Dedifferentiated amniotic fluid mesenchymal stem cell (primary cell): ENCODE results near the gene PARP1.

Source experiments
- DNase-seq: peaks from one replicate; pipeline ENCODE4 v3.0.0-alpha.2; 2016; ENCODE audit errors: extremely low spot score

PARP1 gene

GRCh38 chr1:226405411-226405988 is 2.4 kb downstream of the PARP1 start:
- no peak for DNase-seq

DNA sequence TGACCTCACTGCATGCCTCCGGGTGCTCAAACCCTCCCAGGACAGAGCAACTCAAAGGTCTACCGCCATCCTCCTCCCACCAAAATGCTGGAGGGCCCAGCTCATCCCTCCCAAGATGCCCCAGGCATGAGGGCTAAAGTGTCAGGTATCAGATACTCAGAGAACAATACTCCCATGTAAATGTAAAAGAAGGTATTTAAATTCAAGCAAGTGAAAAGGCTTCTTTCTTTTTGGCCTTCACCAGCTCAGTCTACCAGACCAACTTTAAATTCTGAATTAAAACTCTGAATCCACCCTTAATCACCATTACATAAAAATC is 3.0 kb downstream of the PARP1 start:
- DNase-seq = no peak

DNA sequence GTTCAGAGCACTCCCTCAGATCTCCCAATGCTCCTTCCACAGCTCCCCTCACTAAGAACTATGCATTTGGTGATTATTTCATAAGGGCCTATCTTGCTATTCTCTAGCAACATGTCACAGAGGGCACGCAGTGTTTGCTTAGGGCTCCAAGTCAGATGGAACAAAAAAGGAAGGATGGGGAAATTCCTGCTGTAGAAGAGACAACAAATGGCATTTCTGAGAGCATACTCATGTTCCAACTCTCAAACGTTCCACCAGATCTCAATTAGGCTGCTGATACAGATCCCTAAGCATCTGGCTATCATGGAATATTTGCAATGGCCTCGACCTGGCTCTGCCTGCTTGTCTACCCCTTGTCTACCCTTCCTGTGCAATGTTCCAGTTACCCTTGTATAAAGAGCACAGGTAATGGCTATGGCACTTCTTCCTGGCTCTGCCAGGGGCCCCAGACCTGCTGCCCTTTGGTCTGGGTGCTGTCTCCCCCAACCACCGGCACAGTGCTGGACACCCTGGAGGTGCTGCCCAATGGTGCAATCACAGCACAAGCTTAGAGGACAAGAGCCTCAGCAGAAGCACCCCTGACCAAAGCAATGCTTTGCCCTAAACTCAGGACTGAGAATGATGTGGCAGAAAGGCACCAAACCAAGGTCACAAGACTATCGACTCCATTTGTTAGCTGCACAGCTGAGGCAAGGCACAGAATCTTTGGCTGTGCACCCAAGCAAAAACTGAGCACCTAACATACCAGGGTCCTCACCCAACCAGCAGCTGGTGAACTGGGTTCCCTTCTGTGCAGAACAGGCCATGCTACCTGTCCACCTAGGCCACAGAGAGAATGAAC is 3.6 kb downstream of the PARP1 start:
- DNase-seq = no peak

DNA sequence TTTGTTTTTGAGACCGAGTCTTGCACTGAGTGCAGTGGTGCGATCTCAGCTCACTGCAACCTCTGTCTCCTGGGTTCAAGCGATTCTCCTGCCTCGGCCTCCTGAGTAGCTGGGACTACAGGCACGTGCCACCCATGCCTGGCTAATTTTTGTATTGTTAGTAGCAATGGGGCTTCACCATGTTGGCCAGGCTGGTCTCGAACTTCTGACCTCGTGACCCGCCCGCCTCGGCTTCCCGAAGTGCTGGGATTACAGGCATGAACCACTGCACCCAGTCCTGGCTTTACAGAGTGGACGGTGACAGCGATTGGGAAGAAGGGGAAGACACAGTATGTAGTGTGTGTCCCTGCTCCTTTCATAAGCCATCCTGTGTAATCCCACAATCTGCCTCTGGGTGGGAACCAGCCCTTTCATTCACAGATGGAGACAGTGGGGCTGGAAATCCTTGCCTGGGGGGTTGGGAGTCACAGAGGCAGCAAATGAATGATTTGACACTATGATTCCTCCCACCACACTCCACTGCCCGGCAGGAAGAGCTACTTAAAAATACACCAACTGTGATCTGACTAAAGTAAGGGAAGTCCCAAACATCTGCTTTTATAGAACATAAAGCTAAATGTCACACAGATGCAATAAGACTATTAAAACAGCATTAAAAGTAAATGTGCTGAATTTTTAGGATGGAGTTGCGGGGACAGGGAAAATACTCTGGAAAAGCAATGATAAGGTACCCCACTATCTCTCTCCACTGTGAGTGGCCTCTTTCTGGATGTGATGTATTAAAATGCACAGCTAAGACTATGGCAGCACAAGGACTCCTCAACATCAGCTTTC is 4.5 kb downstream of the PARP1 start:
- no peak for DNase-seq

GRCh38 chr1:226402739-226403165 is 5.1 kb downstream of the PARP1 start:
- DNase-seq = no peak

GRCh38 chr1:226401355-226402303 is 6.3 kb downstream of the PARP1 start:
- DNase-seq = no peak

GRCh38 chr1:226400519-226401354 is 7.2 kb downstream of the PARP1 start:
- no peak for DNase-seq

GRCh38 chr1:226397955-226398636 is 9.8 kb downstream of the PARP1 start:
- DNase-seq = no peak

DNA sequence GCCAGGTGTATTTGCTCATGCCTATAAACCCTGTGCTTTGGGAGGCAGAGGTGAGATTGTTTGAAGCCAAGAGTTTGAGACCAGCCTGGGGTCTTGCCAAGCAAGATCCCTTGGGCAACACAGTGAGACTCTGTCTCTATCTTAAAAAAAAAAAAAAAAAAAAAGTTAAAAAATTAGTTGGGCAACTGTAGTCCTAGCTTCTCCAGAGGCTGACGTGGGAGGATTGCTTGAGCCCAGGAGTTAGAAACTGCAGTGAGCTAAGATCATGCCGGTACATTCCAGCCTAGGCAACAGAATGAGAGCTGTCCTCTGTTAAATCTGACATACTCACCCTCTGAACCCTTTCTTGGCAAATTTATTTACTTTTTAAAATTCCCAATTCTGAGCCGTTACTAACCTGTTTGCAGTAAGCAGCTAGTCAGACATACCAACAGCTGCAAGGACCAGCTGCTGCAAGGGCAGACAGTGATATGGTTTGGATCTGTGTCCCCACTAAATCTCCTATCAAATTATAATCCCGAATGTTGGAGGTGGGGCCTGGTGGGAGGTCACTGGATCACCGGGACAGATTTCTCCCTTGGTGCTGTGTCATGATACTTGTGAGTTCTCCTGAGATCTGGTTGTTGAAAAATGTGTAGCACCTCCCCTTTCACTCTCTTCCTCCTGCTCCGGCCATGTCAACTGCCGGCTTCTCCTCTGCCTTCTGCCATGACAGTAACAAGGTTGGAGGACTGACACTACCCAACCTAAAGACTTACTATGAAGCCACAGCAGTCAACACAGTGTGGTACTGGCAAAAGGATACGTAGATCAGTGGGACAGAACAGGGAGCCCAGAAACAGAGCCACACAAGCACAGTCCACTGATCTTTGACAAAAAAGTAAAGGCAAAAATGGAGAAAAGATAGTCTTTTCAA is 10.6 kb downstream of the PARP1 start:
- no peak for DNase-seq

GRCh38 chr1:226395753-226396152 is 12.1 kb downstream of the PARP1 start:
- no peak for DNase-seq

DNA sequence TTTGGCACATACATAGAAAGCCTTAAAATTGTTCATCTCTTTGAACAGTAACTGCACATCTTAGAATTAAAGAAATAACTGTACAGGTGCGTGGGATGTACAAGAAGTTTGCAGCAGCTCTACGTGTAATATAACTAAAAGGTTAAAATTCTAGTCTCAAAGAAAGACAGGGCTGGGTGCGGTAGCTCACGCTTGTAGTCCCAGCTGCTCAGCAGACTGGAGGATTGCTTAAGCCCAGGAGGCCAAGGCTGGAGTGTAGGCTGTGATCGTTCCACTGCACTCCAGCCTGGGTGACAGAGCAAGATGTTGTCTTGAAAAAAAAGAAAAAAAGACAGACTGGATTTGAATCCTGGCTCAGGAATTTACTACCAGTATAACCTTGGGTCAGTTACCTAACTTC is 13.4 kb downstream of the PARP1 start:
- DNase-seq = no peak

DNA sequence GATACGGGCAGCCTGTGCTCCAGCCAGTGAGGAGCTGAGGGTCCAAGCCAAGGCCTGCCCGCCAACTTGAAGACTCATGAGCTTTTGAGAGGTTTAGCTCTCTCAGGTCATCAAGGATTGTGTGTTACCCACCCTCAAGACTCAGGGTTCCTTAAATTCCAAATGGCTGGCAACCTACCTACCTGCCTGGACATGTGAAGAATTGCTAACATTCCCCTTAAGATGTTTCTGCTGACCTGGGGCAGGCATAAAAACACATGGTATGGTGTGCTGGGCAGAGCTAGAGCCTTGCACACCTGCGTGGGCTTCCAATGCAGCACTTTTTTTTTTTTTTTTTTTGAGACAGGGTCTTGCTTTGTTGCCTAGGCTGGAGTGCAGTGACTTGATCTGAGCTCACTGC is 17.2 kb downstream of the PARP1 start:
- DNase-seq = no peak

- no peak for DNase-seq
These were observed 19.8 kb downstream of the PARP1 start for GRCh38 chr1:226388131-226388530.

DNA sequence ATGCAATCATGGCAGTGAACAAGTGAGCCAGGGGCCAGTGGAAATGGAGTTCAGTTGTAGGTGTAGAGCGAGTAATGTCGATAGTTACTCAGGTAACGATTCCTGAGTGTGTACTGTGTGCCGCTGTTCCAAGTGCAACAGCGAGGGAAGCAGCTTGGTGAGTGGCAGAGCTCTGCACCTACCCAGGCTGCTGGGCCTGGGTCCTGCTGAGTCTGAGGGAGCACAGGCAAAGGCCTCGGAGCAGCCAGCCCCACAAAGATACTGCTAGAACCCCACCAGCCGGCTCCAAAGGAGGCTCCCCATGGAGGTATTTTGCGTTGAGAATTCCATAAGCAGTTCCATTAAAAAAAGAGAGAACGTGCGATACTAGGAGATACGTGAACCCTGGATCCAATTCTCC is 23.2 kb downstream of the PARP1 start:
- no peak for DNase-seq

DNA sequence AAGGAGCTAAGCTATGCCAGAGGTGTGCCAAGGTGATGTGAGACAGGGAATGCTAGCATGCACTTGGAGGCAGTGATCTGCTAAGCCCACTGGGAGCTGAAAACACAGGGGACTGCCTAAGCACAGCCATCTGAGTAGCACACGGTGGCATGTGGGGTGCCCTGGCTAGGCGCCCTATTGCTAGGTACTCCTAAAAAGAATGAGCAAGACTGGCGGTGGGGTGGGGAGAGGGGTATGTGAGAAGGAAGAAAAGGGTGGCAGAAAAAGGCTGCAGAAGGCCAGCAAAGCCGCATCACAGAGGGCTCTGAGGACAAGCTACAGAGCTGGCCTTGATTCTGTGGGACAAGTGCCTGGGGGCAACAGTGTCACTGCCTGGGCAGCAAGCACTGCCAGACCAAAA is 23.9 kb downstream of the PARP1 start:
- DNase-seq = no peak

DNA sequence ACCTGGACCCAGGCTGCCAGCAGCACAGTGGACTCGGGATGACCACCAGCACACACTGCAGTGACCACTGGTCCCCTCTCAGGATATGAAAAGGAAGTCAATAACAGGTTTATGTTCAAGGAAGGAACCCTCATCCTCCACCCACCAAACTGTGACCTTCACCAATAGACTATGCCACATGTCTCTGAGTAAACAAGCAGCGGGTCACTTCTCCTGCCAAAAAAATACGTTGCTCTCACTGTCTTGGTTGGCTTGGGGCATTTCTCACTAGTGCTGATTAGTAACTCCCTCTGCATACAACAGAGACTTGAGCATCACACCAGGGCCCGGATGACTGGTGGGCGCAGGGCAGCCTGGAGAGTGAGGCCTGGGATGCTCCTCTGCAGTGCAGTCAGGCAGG is 25.9 kb downstream of the PARP1 start:
- DNase-seq = no peak

- DNase-seq = no peak
These were observed 26.5 kb downstream of the PARP1 start for GRCh38 chr1:226381226-226381998.

GRCh38 chr1:226378071-226378470 is 29.8 kb downstream of the PARP1 start:
- DNase-seq = no peak
